ENCODE measurements around the gene ITGB8. TPM values are rescaled to one million over a fixed set of nuclear protein-coding genes. Genes with fewer than 3 reads are reported as not detected.

The ITGB8 gene
- total and polyA plus RNA-seq, 12 donors, result 1.1 to 16.4 (median 6.3) TPM

GRCh38 chr7:20311743-20312042, 19.0 kb upstream of the ITGB8 start:
- Histone ChIP-seq H3K9me3 (replicated peaks in 1 of 3) (no peaks in the 10 kb centered on the region), H3K4me1 (replicated peaks in 1 of 2) (no peaks in the 10 kb centered on the region), H3K36me3 (replicated peaks in 1 of 2) (no peaks in the 10 kb centered on the region), H3K4me3 (no peak overlapping the region), H3K27ac (no peak overlapping the region), H3K27me3 (no peaks in the 10 kb centered on the region)
- intact Hi-C loops (cut with DNase I), result no loop called here
- TF ChIP-seq POLR2A (IDR thresholded peaks at IDR 0.05), result no peak
- no peak for TF ChIP-seq CTCF (IDR thresholded peaks at IDR 0.05)
- 83 to 89% (median 85%) methylated on average over 2 of the region's 2 CpGs for WGBS, 4 donors
- no peak for DNase-seq

- WGBS, 4 donors, result 72 to 83% (median 75%) methylated on average over 2 of the region's 2 CpGs
- H3K27ac ChIP-seq, result no peak overlapping the region
- TF ChIP-seq POLR2A (IDR thresholded peaks at IDR 0.05), result no peak
- TF ChIP-seq CTCF (IDR thresholded peaks at IDR 0.05), result no peak
- no peaks in the 10 kb centered on the region for H3K4me1 ChIP-seq (replicated peaks in 1 of 2)
- DNase-seq, result no peak
- H3K27me3 ChIP-seq, result no peaks in the 10 kb centered on the region
- intact Hi-C loops (cut with DNase I), result no loop called here
- H3K9me3 ChIP-seq (replicated peaks in 1 of 3), result no peaks in the 10 kb centered on the region
- H3K36me3 ChIP-seq (replicated peaks in 1 of 2), result no peaks in the 10 kb centered on the region
- H3K4me3 ChIP-seq, result no peak overlapping the region
These were observed 18.1 kb upstream of the ITGB8 start for GRCh38 chr7:20312562-20312961.

- H3K4me1 ChIP-seq (replicated peaks in 1 of 2), result no peaks in the 10 kb centered on the region
- H3K27ac ChIP-seq, result no peak overlapping the region
- no peak for DNase-seq
- intact Hi-C loops (cut with DNase I), result no loop called here
- H3K27me3 ChIP-seq, result no peaks in the 10 kb centered on the region
- H3K36me3 ChIP-seq (replicated peaks in 1 of 2), result no peaks in the 10 kb centered on the region
- H3K4me3 ChIP-seq, result no peak overlapping the region
- TF ChIP-seq POLR2A (IDR thresholded peaks at IDR 0.05), result no peak
- no peak for TF ChIP-seq CTCF (IDR thresholded peaks at IDR 0.05)
- WGBS, 4 donors, result 63 to 79% (median 76%) methylated on average over 1 of the region's 1 CpG
- no peaks in the 10 kb centered on the region for H3K9me3 ChIP-seq (replicated peaks in 1 of 3)
These were observed 17.1 kb upstream of the ITGB8 start for GRCh38 chr7:20313626-20314025.

DNA sequence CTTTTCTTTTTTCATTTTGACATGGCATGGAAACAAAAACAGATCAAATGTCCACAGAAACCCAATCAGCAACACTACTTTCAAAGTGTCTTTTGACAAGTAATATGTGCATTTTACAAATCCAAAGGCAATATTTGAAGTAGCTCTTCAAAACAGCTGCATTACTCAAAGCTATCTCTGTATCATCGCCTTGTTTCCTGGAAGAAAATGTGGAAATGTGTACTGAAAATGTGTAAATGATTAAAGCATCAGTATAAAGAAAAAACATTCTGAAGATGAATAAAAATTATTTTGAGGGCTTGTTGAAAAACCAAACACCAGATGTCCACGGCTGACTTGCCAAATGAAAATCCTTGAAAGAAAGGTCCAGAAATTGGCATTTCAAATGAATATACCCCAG, 16.5 kb upstream of the ITGB8 start:
- H3K9me3 ChIP-seq (replicated peaks in 1 of 3), result no peaks in the 10 kb centered on the region
- DNase-seq, result no peak
- no peaks in the 10 kb centered on the region for H3K36me3 ChIP-seq (replicated peaks in 1 of 2)
- H3K4me1 ChIP-seq (replicated peaks in 1 of 2), result no peaks in the 10 kb centered on the region
- WGBS, 4 donors, result 71 to 80% (median 79%) methylated on average over 2 of the region's 2 CpGs
- H3K4me3 ChIP-seq, result no peak overlapping the region
- H3K27ac ChIP-seq, result no peak overlapping the region
- no peak for TF ChIP-seq POLR2A (IDR thresholded peaks at IDR 0.05)
- TF ChIP-seq CTCF (IDR thresholded peaks at IDR 0.05), result no peak
- intact Hi-C loops (cut with DNase I), result no loop called here
- H3K27me3 ChIP-seq, result no peaks in the 10 kb centered on the region
